SK-N-SH treated with all-trans-retinoic acid at 6 μM for 48 hours (cell line): Measurements from ENCODE around the gene GJC2.

ENCODE experiments used
- CSDC2 ChIP-seq: fragments of 250-450 bp; sonication (Bioruptor Pico); IDR thresholded peaks from 2 replicates; pipeline ENCODE4 v1.5.0; 2020; ENCODE audit warnings: mild to moderate bottlenecking, moderate library complexity
- OSR1 ChIP-seq: fragments of 250-450 bp; sonication (Bioruptor Pico); IDR thresholded peaks from 2 replicates; pipeline ENCODE4 v1.8.0; 2022; ENCODE audit warnings: moderate library complexity, mild to moderate bottlenecking, inconsistent platforms
- TOX ChIP-seq: fragments of 250-450 bp; sonication (Bioruptor Pico); IDR thresholded peaks from 2 replicates; pipeline ENCODE4 v1.8.0; 2021; ENCODE audit warnings: mild to moderate bottlenecking, moderate library complexity, borderline replicate concordance
- ZNF565 ChIP-seq: fragments of 450-650 bp; formaldehyde crosslinking; conservative IDR thresholded peaks from 2 replicates; pipeline ENCODE4 v1.5.0; 2020; ENCODE audit warnings: low read depth, mild to moderate bottlenecking, moderate library complexity
- ZNF70 ChIP-seq: fragments of 450-650 bp; formaldehyde crosslinking; IDR thresholded peaks from 2 replicates; pipeline ENCODE4 v1.5.0; 2020; ENCODE audit warnings: mild to moderate bottlenecking, moderate library complexity

DNA sequence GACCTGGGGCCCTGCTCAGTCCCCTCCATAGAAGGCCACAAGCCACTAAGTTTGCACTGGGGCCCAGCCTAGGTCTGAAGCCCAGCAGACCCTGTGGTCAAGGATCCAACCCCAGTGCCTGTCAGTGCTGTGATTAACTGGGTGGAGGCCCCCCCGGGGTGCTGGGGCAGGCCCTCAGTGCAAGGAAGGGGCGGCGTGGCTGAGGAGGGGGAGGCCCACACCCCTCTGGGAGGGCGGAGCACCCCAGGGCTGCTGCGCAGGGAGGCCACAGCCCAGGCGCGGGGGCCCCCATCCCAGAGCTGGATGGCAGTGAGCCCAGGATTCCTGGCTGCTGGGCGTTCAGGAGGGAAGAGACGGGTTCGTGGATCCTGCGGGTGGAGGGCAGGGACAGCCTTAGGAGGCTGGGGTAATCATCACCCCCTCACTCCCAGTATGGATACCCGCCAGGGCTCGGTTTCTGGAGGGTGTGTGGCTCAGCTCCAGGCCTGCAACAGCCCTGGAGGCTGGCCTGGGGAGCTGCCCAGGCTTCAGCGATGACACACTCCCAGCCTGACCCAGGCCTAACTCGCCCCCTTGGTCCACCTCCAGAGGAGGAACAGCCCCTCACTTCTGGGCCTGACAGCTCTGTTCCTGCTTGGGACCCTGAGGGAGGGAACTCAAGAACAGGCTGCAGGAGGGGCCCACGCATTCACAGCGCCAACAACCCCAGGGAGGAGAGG lies 890 bp downstream of the GJC2 start:
- TF ChIP-seq OSR1 (CRISPR knock-in tag), result no peak
- TF ChIP-seq ZNF565 (CRISPR knock-in tag), result no peak
- TF ChIP-seq ZNF70 (CRISPR knock-in tag), result no peak
- no peak for TF ChIP-seq TOX (CRISPR knock-in tag)
- no peak for TF ChIP-seq CSDC2 (CRISPR knock-in tag)
